ENCODE data around the gene AUTS2.

The AUTS2 gene

DNA sequence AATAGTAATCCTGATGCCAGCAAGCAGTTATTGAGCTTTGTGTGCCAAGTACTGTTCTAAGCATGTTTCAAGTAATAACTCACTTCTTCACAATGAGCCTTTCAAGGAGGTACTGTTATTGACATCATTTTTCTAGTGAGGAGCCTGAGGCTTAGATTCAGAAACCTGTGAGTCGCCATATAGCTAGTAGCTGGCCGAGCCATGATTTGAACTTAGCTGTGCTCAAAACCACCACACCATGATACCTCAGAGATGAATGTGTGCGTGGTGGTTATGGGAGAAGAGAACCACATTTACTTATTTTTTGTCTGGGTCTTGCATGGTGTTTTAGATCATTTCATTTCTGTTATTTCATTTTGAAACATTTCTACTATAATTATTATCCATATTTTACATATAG lies 578.9 kb downstream of the AUTS2 start:
- DNase-seq (ENCODE audit: low read depth, low spot score) = no peak

DNA sequence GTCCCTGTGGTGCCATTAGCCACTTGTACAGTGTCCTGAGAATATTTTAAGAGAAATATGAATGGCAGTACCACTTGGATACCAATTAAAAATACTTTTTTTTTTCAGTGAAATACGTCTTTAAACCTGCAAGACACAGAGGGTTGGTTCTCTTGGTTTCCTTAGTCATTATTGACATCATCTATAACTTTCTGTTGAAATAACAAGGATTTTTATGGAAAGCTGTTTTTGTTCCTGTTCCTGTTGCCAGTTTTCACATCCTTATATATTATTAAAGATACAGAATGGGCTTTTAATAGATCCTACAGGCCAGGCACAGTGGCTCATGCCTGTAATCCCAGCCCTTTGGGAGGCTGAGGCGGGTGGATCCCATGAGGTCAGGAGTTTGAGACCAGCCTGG lies 579.9 kb downstream of the AUTS2 start:
- DNase-seq (ENCODE audit: low read depth, low spot score) = no peak

DNA sequence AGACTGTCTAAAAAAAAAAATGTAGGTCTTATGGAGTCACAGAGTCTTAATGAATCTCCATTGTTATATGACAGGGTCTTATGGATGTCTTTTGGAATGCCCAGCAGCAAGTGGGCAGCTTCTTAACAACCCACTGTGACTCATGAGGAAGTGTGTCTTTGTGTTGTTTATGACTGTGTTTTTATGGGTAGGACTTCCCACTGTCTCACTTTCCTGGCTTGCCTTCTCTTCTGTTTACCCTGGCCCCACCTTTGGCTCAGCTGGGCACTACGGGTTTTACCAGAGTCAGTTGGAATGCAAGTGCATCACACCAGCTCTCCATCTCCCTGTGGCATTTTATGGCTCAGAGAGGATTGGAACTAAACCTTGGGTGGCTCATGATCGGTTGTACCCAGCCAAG lies 580.5 kb downstream of the AUTS2 start:
- no peak for DNase-seq (ENCODE audit: low read depth, low spot score)

DNA sequence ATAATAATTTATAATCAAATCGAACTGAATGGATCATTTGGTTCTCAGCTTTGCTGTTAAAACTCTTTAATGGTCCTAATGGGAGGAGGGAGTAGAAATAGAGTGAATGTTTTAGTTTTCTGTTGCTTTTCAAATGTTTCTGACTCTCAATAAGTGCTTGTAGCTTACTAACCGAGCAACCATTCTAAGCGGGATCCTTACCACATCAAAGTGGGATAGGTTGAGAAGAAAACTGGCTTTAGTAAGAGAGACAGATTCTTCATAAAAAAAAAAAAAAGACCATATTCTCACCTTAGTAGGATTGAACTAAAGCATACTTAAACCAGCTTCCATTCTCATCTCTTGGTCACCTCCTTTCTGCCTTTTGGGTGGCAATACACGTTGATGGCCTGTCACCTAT lies 584.2 kb downstream of the AUTS2 start:
- DNase-seq (ENCODE audit: low read depth, low spot score) = no peak

DNA sequence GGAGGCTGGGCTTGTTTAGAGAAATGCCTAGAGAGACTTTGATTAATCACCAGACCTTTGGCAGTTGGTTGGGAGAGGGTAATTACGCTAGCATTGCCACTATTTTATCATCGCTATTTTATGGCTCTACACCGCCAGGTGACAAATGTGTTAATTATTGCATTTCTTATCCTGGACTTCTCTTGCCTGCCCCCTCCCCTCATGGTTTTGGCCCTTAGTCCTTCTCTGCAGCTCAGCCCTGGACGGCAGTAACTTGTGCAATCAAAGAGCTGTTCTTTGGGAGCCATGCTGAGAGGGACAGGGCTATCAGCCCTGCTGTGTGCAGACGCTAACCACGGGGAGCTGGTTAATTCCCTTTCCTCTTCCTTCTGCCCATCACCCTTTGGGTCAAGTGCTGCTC lies 585.0 kb downstream of the AUTS2 start:
- DNase-seq (ENCODE audit: low read depth, low spot score) = no peak

DNA sequence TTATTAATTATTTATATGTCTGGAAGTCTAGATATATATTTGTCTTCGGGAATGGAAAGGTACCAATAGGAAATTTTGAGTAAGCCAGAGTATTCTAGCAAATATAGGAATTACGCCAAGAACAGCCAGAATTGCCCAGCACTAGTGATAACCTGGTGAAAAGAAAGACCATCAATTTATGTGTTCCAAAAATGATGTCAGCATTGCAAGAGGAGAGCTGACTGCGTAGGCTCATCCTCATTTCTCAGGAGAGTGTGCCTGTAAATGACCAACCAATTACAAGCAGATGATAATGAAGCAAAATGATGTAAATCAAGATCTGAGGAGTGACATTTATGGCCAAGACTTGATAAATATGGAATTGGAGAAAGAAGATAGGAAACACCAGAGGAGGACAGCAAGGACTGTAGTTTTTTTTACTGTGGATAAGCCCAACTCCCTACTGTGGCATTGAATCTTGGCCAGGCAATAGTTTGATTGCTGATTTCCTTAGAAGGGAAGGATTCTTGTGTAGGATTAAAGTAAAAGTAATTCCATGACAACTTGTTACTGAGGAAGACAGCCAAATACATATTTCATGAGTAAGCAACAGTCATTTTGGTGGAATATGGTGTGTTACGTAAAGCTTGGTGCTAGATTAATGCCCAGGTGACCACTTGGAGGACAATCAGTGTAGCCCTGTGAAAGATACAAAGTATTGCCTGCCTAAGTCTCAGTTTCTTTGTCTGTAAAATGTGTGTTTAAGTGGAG lies 590.8 kb downstream of the AUTS2 start:
- no peak for DNase-seq (ENCODE audit: low read depth, low spot score)

DNA sequence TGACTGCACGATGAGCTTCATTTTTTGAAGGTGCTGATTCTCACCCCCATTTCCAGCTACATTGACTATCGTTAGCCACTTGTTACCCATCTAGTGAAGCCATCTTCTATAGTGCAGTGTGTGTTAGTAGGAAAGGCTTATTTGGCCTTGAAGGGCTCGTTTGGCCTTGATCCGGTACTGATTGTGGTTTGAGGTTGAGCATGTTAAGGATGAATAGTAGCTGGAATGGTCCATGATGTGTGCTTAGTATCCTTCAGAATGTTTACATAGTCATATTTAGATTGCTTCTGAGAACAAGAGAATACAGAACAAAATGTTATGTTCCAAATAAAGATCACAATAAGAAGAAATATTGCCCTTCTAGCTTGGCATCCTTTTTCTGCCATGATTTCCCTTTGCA lies 591.5 kb downstream of the AUTS2 start:
- DNase-seq (ENCODE audit: low read depth, low spot score) = no peak

DNA sequence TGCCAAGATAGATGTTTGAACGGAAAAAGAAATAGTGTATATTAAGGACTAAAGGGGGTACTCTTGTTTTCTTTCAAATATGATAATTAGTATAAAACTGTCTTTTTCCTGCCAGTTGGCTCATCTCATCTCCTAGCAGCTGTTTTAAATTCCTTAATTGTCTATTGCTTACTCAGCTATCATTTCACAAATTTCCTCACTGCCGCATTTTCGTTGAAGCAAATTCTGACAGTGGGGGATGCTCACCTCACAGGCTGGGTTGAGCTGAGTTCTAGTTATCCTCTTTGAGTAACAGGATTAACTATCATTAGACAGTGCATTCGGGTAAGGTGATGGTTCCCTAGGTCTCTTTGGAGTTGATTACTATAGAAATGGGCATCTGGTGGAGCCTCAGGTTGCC lies 592.0 kb downstream of the AUTS2 start:
- DNase-seq (ENCODE audit: low read depth, low spot score) = no peak

DNA sequence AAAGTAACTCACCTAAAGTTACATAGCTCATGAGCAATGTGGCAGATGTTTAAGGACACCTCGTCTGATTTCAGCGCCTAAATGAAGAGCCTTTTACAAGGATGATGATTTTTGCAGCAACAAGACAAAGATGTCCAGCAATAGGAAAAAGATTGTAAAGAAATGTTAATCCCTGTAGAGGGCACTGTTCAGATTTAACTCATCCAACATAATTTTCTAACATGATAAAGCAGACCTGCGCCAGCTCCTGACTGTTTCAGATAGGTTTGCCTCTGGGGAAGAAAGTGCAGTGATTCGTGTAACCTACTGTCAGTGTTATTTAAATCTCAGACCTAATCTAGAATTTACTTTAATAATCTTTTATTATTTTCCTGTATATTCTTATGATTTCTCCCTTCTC lies 595.2 kb downstream of the AUTS2 start:
- no peak for DNase-seq (ENCODE audit: low read depth, low spot score)

DNA sequence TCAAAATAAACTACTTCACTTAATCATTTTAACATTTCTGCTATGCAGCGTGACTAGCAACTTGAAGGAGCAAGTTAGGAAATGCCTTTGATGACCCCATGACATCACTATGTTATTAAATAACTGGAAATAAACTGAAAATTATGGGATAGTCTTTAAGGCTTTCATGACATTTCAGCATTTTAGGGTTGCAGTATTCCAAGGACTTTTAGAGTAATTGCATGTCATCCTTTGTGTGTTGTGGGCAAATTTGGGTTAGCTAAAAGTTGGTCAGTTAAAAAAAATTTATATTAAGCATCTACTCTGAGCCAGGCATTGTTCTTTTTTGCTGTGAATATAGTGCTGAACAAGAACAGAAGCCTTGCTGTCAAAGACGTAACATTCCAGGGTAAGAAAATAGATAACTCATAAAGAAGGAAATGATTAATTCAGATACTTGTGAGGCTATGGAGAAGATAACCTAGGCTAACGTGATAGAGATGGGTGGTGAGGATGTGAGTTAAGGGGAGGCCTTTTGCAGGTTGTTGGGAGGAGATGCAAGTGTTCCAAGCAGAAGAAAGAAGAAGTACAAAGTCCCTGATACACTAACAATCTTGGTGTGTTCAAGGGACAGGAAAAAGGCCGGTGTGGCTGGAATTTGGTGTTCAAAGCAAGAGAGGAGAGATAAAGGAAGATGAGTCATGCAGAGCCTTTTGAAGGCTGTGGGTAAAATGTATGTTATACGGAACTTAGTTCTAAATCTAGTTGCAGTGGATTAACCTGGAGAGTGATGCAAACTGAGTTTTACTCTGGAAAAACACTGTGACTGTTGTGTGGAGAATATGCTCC lies 610.2 kb downstream of the AUTS2 start:
- DNase-seq (ENCODE audit: low read depth, low spot score) = no peak

DNA sequence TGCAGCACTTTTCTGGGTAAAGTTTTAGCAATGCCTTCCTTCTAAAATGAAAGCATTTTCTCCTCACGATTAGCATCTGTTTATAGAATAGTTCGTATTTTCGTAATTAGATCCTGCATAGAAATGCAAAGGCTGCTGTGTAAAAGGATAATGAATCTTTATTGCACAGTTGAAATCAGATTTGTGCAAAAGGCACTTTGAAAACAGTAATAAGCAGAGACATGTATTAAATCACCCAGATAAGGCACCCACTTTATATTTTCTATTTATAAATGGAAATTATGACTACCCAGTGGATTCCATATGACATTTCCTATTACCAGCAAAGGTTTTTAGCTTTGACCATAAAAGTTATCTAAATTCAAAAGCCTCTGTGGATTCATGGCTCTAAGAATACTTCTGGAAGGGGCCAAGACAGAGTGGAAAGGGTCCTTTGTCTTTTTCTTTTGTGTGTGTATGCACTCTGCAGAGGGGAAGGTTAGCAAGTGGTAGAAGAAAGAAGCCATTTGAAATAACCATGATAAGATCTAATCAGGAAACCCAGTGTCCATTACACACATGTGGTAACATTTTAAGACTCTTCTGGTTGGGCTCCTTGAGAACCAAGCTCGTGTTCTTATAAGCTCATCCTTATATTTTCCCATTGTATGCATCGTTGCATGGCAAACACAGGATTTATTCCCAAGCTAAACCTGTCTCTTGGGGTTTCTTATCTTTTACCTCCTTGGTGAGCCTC lies 612.1 kb downstream of the AUTS2 start:
- no peak for DNase-seq (ENCODE audit: low read depth, low spot score)

DNA sequence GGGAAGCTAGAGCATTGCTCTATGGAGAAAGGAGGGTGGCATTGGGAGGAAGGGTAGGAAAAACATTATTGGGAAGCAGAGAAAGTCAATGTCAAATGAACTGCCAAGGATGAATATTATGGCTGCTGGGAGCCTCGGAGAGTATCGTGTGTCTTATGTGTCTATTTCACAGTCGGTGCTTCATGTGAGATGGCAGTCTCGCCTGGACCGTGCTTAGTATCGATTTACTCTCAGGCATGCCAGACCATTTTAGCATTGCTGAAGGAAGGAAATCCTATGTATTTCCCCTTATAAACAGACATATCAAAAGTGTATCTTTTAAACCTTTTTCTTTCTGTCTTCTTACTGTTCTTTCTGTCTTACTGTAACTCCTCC lies 612.6 kb downstream of the AUTS2 start:
- no peak for DNase-seq (ENCODE audit: low read depth, low spot score)

DNA sequence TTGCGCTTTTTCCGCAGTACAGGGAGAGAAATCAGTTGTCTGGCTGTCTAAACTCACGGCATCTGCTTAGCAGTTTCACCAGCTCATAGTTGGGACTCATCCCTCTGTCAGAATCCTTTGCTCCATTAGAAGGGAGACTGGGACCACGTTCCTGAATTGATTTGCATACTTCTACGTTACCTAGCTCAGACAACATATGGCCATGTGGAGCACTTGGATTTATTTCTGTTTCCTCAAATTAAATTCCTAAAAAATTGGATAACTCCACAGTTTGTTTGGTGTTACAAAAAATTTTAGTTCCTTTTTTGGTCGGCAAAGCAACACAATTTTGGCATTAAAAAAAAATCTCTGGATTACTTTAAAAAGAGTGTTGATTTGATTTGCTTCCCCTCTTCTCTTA lies 614.0 kb downstream of the AUTS2 start:
- DNase-seq (ENCODE audit: low read depth, low spot score) = no peak

DNA sequence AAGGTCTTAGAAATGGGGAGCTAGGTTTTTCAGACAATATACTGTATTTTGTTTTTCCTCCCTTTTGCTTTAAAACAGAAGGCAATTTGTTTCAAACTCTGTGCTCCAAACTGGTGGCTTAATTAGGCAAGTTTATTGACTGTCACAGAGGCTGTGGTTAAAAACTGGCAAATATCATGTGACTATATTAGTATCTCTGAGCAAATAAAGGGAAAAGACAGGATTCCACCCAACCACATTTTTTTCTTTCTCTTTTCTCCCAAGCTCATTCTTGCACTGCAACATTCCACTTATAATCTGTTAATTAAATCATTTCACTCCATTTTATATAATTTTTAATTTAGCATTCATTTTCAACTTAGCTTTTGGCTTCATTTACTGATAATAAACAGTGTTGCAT lies 615.8 kb downstream of the AUTS2 start:
- DNase-seq (ENCODE audit: low read depth, low spot score) = no peak

DNA sequence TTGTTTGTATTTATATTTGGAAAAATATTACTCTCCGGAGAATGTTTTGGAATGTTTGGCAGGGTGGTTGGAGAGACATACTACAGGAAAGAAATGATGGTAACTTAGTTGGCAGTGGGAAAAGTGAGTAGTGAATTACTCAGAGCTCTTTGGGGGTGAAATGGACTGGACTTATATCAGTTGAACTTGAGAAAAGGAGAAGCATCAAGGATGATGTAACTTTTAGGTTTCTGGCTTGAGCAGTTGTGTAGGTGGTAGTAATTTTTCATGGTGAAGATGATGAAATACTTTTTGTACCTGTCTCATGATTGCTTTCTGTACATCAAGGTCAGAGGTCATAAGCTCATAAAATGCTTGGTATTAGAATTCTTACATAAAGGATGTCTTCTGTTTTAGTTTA lies 617.2 kb downstream of the AUTS2 start:
- DNase-seq (ENCODE audit: low read depth, low spot score) = no peak

DNA sequence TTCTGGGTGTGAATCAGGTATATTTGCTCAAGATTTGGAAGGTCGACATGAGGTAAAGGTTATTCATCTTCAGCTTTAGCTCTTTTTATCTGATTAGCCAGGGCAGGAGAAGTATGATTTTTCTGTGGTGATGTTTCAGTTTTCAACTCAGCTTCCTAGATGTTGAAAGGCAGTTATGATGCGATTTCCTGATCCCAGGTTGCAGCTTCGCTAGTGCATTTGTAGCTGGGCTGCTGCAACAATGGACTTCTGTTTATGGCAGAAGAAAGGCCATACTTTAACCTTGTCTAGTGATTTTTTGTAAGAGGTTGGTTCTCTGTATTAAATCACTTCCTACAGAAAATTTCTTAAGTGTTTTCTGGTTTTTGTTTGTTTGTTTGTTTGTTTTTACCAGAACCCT lies 619.3 kb downstream of the AUTS2 start:
- DNase-seq (ENCODE audit: low read depth, low spot score) = no peak

DNA sequence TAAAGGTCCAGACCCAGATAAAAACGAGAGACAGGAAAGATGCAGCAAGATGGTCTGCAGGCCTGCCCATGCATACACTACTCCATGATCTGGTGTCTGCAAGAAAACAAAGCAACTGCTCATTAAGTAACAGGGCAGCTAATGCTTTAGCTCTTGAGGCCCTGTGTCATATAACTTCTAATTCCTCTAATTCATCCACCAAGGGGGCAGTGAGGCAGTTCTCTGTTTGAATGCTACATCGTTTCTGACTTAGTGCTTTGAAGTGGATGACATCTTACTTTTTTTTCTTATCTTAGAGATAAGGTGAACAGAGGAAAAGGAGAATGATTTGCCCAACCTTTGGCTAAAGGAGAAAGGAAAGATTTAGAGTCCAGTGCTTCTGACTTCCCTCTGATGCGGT lies 619.7 kb downstream of the AUTS2 start:
- no peak for DNase-seq (ENCODE audit: low read depth, low spot score)

DNA sequence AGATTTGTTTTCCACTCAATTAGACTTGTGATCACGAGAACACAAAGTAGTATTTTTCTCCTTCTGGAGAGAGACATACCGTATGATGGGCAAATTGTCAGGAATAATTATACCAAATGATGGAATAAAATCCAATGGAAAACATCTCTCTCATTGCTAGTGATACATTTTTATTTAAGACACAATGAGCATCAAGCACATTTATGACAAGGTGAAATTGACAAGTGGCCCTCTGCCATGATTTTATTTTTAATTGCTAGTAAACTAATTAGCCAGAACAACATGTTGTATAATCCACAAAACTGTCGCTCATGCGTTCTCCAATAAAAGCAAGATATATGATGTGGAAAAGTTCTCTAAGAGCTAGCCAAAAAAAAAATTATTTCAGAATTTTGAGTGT lies 620.8 kb downstream of the AUTS2 start:
- DNase-seq (ENCODE audit: low read depth, low spot score) = no peak

DNA sequence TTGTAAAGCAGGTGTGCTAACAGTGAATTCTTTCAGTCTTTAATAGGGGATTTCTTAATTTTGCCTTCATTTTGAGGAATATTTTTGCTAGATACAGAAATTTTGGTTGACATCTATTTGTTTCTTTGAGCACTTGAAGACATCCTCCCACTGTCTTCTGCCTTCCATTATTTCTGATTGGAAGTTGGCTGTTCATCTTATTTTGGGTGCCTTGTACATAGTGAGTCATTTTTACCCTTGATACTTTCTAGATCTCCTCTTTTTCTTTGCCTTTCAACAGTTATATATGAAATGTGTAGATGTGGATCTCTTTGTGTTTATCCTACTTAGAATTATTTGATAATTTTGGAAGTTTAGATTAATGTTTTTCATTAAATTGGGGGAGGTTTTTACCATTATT lies 631.0 kb downstream of the AUTS2 start:
- no peak for DNase-seq (ENCODE audit: low read depth, low spot score)

DNA sequence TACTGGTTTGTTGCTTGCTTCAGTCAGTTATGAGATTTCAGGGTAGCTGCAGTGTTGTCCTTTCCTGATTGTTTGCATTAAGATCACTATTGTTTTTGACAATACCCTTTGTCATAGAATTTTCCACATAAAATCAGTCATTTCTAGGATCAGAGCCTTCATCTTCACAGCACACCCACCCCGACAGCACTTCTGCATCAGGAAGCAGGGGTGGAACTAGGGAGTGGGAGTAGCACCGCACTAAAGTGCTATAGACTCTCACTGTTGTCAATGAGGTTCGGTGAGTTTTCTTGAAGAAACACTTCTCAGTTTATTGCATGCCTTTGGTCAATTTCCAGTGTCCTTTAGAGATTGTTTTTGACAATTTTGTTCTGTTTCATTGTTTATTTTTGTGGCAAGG lies 632.5 kb downstream of the AUTS2 start:
- DNase-seq (ENCODE audit: low read depth, low spot score) = no peak

DNA sequence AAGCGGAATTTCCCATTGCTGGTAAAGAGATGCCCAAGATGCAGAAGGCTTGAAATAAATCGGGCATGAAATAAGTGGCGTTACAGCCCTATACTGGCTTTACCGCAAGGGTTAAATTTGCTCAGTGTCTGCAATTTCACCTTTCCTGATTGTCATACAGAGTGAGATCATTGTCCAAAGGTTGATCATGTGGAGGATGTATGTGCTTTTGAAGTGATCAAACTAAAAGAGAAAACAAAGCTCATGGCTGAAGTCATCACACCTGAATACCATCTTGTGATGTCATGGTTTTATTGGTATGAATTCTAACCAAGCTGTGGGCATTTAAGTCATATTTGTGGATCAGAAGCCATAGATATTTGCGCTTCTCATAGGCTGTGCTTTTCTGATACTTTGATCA lies 635.5 kb downstream of the AUTS2 start:
- no peak for DNase-seq (ENCODE audit: low read depth, low spot score)

DNA sequence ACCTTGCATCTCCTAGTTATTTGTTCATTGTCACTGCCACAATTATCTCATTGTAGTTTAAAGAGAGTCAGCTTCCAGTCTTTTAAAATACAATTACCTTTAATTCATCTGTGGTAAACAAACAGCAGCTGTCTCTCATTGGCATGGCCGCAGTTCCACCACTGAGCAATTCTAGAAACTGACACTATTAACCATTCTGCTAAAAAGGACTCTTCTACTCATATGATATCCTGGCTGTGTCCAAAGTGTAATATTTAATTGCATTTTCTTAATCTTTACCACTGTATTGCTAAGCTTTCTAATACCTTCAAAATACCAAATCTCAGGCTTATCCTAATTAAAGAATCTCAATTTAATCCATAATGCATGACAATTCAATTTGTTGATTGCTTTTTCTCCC lies 639.0 kb downstream of the AUTS2 start:
- no peak for DNase-seq (ENCODE audit: low read depth, low spot score)
